ENCODE data around the gene HRAS.

GRCh38 chr11:559020-559620, 23.7 kb upstream of the HRAS start:
- TF ChIP-seq EZH2 (IDR thresholded peaks at IDR 0.05; ENCODE audit: borderline replicate concordance, low read depth, low read length, severe bottlenecking) (no peak), MAX (IDR thresholded peaks at IDR 0.05; ENCODE audit: insufficient read depth, insufficient read length) (no peak), CTCF (IDR thresholded peaks at IDR 0.05; ENCODE audit: extremely low read depth in 1 of 2, insufficient read depth in 1 of 2, low read depth in 1 of 2, low read length in 2 of 2) (no peak), POLR2A (IDR thresholded peaks at IDR 0.05; ENCODE audit: low read depth, low read length) (no peak), POLR2AphosphoS5 (IDR thresholded peaks at IDR 0.05; ENCODE audit: insufficient read depth, low read depth, low read length) (no peak)

Measured in endothelial cell of umbilical vein (primary cell).